ENCODE data around the gene EPOP.

DNA sequence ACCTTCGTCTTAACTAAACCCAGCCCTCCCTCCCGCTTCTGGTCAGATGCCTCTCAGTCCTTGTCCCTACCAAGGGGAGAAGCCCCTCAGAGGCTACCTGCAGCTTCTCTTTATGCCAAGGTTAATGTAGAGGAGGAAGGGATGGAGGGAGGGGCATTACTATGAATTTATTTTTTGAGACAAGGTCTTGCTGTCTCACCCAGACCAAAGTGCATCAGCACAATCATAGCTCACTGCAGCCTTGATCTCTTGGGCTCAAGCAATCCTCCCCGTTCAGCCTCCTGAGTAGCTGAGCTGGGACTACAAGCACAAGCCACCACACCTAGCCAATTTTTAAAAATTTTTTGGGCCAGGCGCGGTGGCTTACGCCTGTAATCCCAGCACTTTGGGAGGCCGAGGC, 15.3 kb downstream of the EPOP start:
- TF ChIP-seq POLR2A (IDR thresholded peaks at IDR 0.05), result no peak
- TF ChIP-seq EP300 (IDR thresholded peaks at IDR 0.05), result no peak
- TF ChIP-seq, protein P1, sequence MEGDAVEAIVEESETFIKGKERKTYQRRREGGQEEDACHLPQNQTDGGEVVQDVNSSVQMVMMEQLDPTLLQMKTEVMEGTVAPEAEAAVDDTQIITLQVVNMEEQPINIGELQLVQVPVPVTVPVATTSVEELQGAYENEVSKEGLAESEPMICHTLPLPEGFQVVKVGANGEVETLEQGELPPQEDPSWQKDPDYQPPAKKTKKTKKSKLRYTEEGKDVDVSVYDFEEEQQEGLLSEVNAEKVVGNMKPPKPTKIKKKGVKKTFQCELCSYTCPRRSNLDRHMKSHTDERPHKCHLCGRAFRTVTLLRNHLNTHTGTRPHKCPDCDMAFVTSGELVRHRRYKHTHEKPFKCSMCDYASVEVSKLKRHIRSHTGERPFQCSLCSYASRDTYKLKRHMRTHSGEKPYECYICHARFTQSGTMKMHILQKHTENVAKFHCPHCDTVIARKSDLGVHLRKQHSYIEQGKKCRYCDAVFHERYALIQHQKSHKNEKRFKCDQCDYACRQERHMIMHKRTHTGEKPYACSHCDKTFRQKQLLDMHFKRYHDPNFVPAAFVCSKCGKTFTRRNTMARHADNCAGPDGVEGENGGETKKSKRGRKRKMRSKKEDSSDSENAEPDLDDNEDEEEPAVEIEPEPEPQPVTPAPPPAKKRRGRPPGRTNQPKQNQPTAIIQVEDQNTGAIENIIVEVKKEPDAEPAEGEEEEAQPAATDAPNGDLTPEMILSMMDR (IDR thresholded peaks at IDR 0.05), result no peak
